ENCODE measurements around the gene MYH14.

GRCh38 chr19:50333235-50333736 lies 129.9 kb downstream of the MYH14 start:
- TF ChIP-seq CTCF (conservative IDR thresholded peaks at IDR 0.05; ENCODE audit: low read depth, low read length) (no peak), EZH2 (IDR thresholded peaks at IDR 0.05; ENCODE audit: borderline replicate concordance, low read depth, low read length, poor library complexity, severe bottlenecking) (no peak)

Data from A673 (cell line).